Measurements from ENCODE around the gene VWC2L.

- no peak for TF ChIP-seq CTCF (IDR thresholded peaks at IDR 0.05; ENCODE audit: poor library complexity)
- no peak for TF ChIP-seq EZH2phosphoT487 (IDR thresholded peaks at IDR 0.05; ENCODE audit: low read depth, severe bottlenecking, unreplicated experiment)
- no peak for TF ChIP-seq EZH2 (IDR thresholded peaks at IDR 0.05; ENCODE audit: borderline replicate concordance)
Measured at GRCh38 chr2:214380681-214381080, 30.2 kb upstream of the VWC2L start.

Data from hepatocyte (in vitro differentiated cells).